HepG2 (cell line): ENCODE measurements around the gene EHBP1. TPM values are rescaled to one million over a fixed set of nuclear protein-coding genes. Genes with fewer than 3 reads are reported as not detected.

Source experiments
- ATAC-seq: fragments of 200-7000 bp; cut with Tn5 transposase; 3 replicates; pipeline ENCODE4 v1.9.1; 2020; ENCODE audit warnings: mild to moderate bottlenecking, moderate library complexity
- BruUV-seq: library from RNA; stranded (reverse); fragments of 400-500 nt; replicated peaks from 2 replicates; lab custom pipeline; 2021; lab: Mats Ljungman, UMichigan
- CTCF ChIA-PET: fragments of 300-600 bp; formaldehyde crosslinking; extraction: SDS; loops from one replicate; lab custom pipeline; 2021; ENCODE audit warnings: low total read pairs, inconsistent platforms, low intra/inter-chr PET ratio; lab: Yijun Ruan, JAX
- POLR2A ChIA-PET: fragments of 350-600 bp; sonication (Branson Sonifier 250); formaldehyde crosslinking; loops from one replicate; lab custom pipeline; 2020; ENCODE audit warnings: antibody characterized with exemption, inconsistent platforms; lab: Yijun Ruan, JAX
- DNase-seq: peaks from one replicate; pipeline ENCODE4 v3.0.0-alpha.2; 2015; ENCODE audit warnings: low spot score
- FAIRE-seq: peaks from 3 replicates; lab custom pipeline; 2011; peaks lifted over from hg19 to GRCh38; lab: Jason Lieb, UNC
- H2AFZ ChIP-seq: one replicate; pipeline ENCODE4 v1.6.1; 2011; ENCODE audit warnings: low read length, inconsistent platforms
- H3K27ac ChIP-seq: fragments of 300-600 bp; 3 replicates; pipeline ENCODE4 v1.8.0; 2011; ENCODE audit warnings: mixed run types, mild to moderate bottlenecking, mixed read lengths, low read length, inconsistent platforms; ENCODE audit not compliant: insufficient read depth; ENCODE audit errors: extremely low read length
- H3K27me3 ChIP-seq, 2 experiments: fragments of 200-600 bp in 1 of 2; 2 replicates in 1 of 2; 3 replicates in 1 of 2; pipeline versions ENCODE4 v1.6.0 to v1.8.0; 2011; ENCODE audit warnings: low read length in 2 of 2, mild to moderate bottlenecking in 2 of 2, moderate library complexity in 2 of 2, inconsistent platforms in 1 of 2; ENCODE audit not compliant: insufficient read depth in 2 of 2, control insufficient read depth in 1 of 2
- H3K36me3 ChIP-seq, 2 experiments: fragments of 200-600 bp in 1 of 2; replicated peaks in 1 of 2; 2 replicates in 1 of 2; 3 replicates in 1 of 2; pipeline versions ENCODE4 v1.5.1 to v1.8.0; 2011; ENCODE audit warnings: low read length in 2 of 2, inconsistent platforms in 1 of 2; ENCODE audit not compliant: insufficient read depth in 2 of 2, control insufficient read depth in 1 of 2
- H3K4me1 ChIP-seq: 2 replicates; pipeline ENCODE4 v1.5.1; 2012; ENCODE audit warnings: low read length, inconsistent platforms; ENCODE audit not compliant: insufficient read depth
- H3K4me2 ChIP-seq: 2 replicates; pipeline ENCODE4 v1.6.0; 2011; ENCODE audit warnings: low read depth, low read length, inconsistent platforms
- H3K4me3 ChIP-seq, 3 experiments: fragments of 200-600 bp in 1 of 3; sonication (generic), shearing (Covaris generic) in 1 of 3; replicated peaks in 1 of 3; 2 replicates each; pipeline ENCODE4 v1.5.1; 2011 to 2016; ENCODE audit warnings: low read length in 3 of 3, inconsistent platforms in 2 of 3, low read depth in 2 of 3, mild to moderate bottlenecking in 2 of 3, control low read depth in 1 of 3, mixed read lengths in 1 of 3; ENCODE audit not compliant: insufficient read depth in 1 of 3
- H3K79me2 ChIP-seq: one replicate; pipeline ENCODE4 v1.6.1; 2011; ENCODE audit warnings: low read length, inconsistent platforms; ENCODE audit not compliant: insufficient read depth
- H3K9ac ChIP-seq: 2 replicates; pipeline ENCODE4 v1.6.0; 2011; ENCODE audit warnings: mild to moderate bottlenecking, low read depth, low read length, inconsistent platforms; ENCODE audit not compliant: insufficient read depth
- H3K9me3 ChIP-seq: 2 replicates; pipeline ENCODE4 v1.5.1; 2012; ENCODE audit warnings: mild to moderate bottlenecking, low read length
- H4K20me1 ChIP-seq: 2 replicates; pipeline ENCODE4 v1.6.0; 2011; ENCODE audit warnings: inconsistent platforms, mild to moderate bottlenecking, low read length, moderate library complexity; ENCODE audit not compliant: insufficient read depth
- ADNP ChIP-seq: sonication (generic); formaldehyde crosslinking; IDR thresholded peaks from 2 replicates; pipeline ENCODE4 v1.4.0; 2020; ENCODE audit warnings: missing genetic modification reagents
- CBX5 ChIP-seq: sonication (generic); formaldehyde crosslinking; IDR thresholded peaks from 2 replicates; pipeline ENCODE4 v1.4.0; 2020; ENCODE audit warnings: missing genetic modification reagents, borderline replicate concordance
- CEBPB ChIP-seq: IDR thresholded peaks from 2 replicates; pipeline ENCODE4 v1.6.1; 2011; ENCODE audit warnings: low read depth, low read length, improper control_type of control experiment, borderline replicate concordance
- CEBPG ChIP-seq: IDR thresholded peaks from 2 replicates; pipeline ENCODE4 v1.6.1; 2016
- FOSL2 ChIP-seq: sonication (generic); formaldehyde crosslinking; IDR thresholded peaks from 2 replicates; pipeline ENCODE4 v1.4.0; 2020; ENCODE audit warnings: missing genetic modification reagents
- HOXA9 ChIP-seq: sonication (generic); formaldehyde crosslinking; IDR thresholded peaks from 2 replicates; pipeline ENCODE4 v1.8.1; 2022; ENCODE audit warnings: missing genetic modification reagents, mild to moderate bottlenecking, moderate library complexity, borderline replicate concordance
- NFRKB ChIP-seq: fragments of 450-650 bp; IDR thresholded peaks from 2 replicates; pipeline ENCODE4 v1.6.1; 2017
- NRL ChIP-seq: sonication (generic); formaldehyde crosslinking; IDR thresholded peaks from 2 replicates; pipeline ENCODE4 v1.5.0; 2020; ENCODE audit warnings: missing genetic modification reagents, mild to moderate bottlenecking, moderate library complexity, borderline replicate concordance
- POGZ ChIP-seq: sonication (generic); formaldehyde crosslinking; IDR thresholded peaks from 2 replicates; pipeline ENCODE4 v1.4.0; 2020; ENCODE audit warnings: mild to moderate bottlenecking, missing genetic modification reagents
- REXO4 ChIP-seq: sonication (generic); formaldehyde crosslinking; IDR thresholded peaks from 2 replicates; pipeline ENCODE4 v1.8.0; 2022; ENCODE audit warnings: missing genetic modification reagents, mild to moderate bottlenecking, borderline replicate concordance
- TEAD3 ChIP-seq: optimal IDR thresholded peaks from 2 replicates; pipeline ENCODE3; 2016; ENCODE audit warnings: borderline replicate concordance
- ZFAT ChIP-seq: sonication (generic); formaldehyde crosslinking; conservative IDR thresholded peaks from 2 replicates; pipeline ENCODE4 v1.8.1; 2023; ENCODE audit warnings: missing genetic modification reagents, inconsistent platforms
- ZMYM3 ChIP-seq: sonication (generic); formaldehyde crosslinking; IDR thresholded peaks from 2 replicates; pipeline ENCODE4 v1.5.1; 2020; ENCODE audit warnings: mild to moderate bottlenecking, missing genetic modification reagents
- ZNF225 ChIP-seq: sonication (generic); formaldehyde crosslinking; IDR thresholded peaks from 2 replicates; pipeline ENCODE4 v1.4.0; 2020; ENCODE audit warnings: mild to moderate bottlenecking, missing genetic modification reagents
- ZNF281 ChIP-seq: sonication (generic); formaldehyde crosslinking; IDR thresholded peaks from 2 replicates; pipeline ENCODE4 v1.4.0; 2020; ENCODE audit warnings: missing genetic modification reagents, borderline replicate concordance
- ZNF563 ChIP-seq: sonication (generic); formaldehyde crosslinking; IDR thresholded peaks from 2 replicates; pipeline ENCODE4 v1.8.0; 2022; ENCODE audit warnings: mild to moderate bottlenecking, moderate library complexity, missing genetic modification reagents
- ZNF766 ChIP-seq: sonication (generic); formaldehyde crosslinking; IDR thresholded peaks from 2 replicates; pipeline ENCODE4 v1.5.0; 2020; ENCODE audit warnings: missing genetic modification reagents, borderline replicate concordance
- ZNF770 ChIP-seq: sonication (generic); formaldehyde crosslinking; IDR thresholded peaks from 2 replicates; pipeline ENCODE4 v1.5.0; 2020; ENCODE audit warnings: mild to moderate bottlenecking, missing genetic modification reagents
- ZNF792 ChIP-seq: IDR thresholded peaks from 2 replicates; pipeline ENCODE4 v1.6.1; 2016
- ZSCAN9 ChIP-seq: IDR thresholded peaks from 2 replicates; pipeline ENCODE4 v1.6.1; 2016; ENCODE audit warnings: borderline replicate concordance
- WGBS: methylation state at CpG from one replicate; pipeline ENCODE4 v1.1.6; 2017; ENCODE audit warnings: low lambda C conversion rate; 5-methylcytosine and 5-hydroxymethylcytosine counted together
- in situ Hi-C: cut with HindIII; loops from 2 replicates; pipeline ENCODE4 v1.10.0; 2017; ENCODE audit warnings: low pct_unique_long_range_greater_than_20kb; ENCODE audit not compliant: extremely low pct_ligation_motif_present
- intact Hi-C: fragments of 100-400 bp; cut with micrococcal nuclease; formaldehyde crosslinking; loops from one replicate; pipeline ENCODE4 v1.10.0; 2022; ENCODE audit not compliant: unreplicated experiment
- polyA plus RNA-seq, 8 experiments: library from polyadenylated mRNA; depleted of rRNA in 3 of 8; stranded (reverse) in 7 of 8; unstranded in 1 of 8; fragments of >200 nt; fragmentation: Illumina TruSeq in 4 of 8; extraction: Trizol in 4 of 8; gene quantifications; 2 replicates each; pipeline versions ENCODE4 v1.2.1 to v1.2.3, GENCODE V29; 2011 to 2016; ENCODE audit warnings: low read depth in 4 of 8, missing spikeins in 1 of 8, mixed read lengths in 1 of 8; ENCODE audit not compliant: insufficient read depth in 1 of 8
- total RNA-seq, 5 experiments: library from RNA; depleted of rRNA; stranded (reverse); fragments of >200 nt; fragmentation: Illumina TruSeq; extraction: Trizol; gene quantifications; 2 replicates each; pipeline ENCODE4 v1.2.3, GENCODE V29; 2016; ENCODE audit warnings: low read depth in 1 of 5
- TF ChIP-seq, protein P1 (sequence below): IDR thresholded peaks from 2 replicates; pipeline ENCODE4 v1.6.1; 2016; ENCODE audit warnings: mild to moderate bottlenecking

Gene EHBP1
- total and polyA plus RNA-seq, 2 of the 13 experiments (the other 11 are each of a cell fraction or from before 2014, with no cell fraction given) = 93.5 to 146 TPM

DNA sequence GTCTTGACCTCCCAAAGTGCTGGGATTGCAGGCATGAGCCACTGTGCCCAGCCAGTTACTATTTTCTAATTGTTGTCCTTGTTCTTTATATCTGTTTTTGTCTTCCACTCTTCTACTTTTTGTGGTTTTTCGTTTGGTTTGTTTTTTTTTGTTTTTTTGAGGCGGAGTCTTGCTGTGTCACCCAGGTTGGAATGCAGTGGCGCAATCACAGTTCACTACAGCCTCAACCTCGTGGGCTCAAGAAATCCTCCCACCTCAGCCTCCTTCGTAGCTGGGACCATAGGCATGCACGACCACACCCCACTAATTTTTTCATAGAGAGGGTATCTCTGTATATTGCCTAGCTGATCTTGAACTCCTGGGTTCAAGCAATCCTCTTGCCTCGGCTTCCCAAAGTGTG is 100.7 kb downstream of the EHBP1 start:
- WGBS = 96% methylated on average over 7 of the region's 7 CpGs
- peaks cover 80% of the 10 kb centered on the region for H3K79me2 ChIP-seq
- no peak for FAIRE-seq
- DNase-seq = no peak
- no peaks in the 10 kb centered on the region for H3K27me3 ChIP-seq
- H3K36me3 ChIP-seq = peaks cover 12 to 39% of the 10 kb centered on the region in 2 experiments
- H3K9me3 ChIP-seq = no peaks in the 10 kb centered on the region
- intact Hi-C loops (no loop called here), in situ Hi-C loops (no loop called here)
- no peaks in the 10 kb centered on the region for H3K4me1 ChIP-seq
- H3K4me3 ChIP-seq = no peak overlapping the region
- no peak overlapping the region for H3K27ac ChIP-seq
- no TSS peak for BruUV-seq
- no peak overlapping the region for H2AFZ ChIP-seq
- POLR2A ChIA-PET = no interaction called here
- CTCF ChIA-PET = no interaction called here
- no peak for ATAC-seq
- no peak overlapping the region for H3K4me2 ChIP-seq
- H4K20me1 ChIP-seq = peaks cover 47% of the 10 kb centered on the region
- no peak overlapping the region for H3K9ac ChIP-seq
- no peak for TF ChIP-seq ZSCAN9
- TF ChIP-seq ZNF563 (CRISPR knock-in tag) = no peak
- no peak for TF ChIP-seq REXO4 (CRISPR knock-in tag)
- TF ChIP-seq FOSL2 (CRISPR knock-in tag) = peak; percentile 59
- 0 out of 2 replicates have a peak, but pooled peaks have one; percentile 21 for TF ChIP-seq ZMYM3 (CRISPR knock-in tag)
- TF ChIP-seq ADNP (CRISPR knock-in tag) = no peak
- TF ChIP-seq ZFAT (CRISPR knock-in tag) = no peak
- TF ChIP-seq ZNF281 (CRISPR knock-in tag) = no peak
- TF ChIP-seq NRL (CRISPR knock-in tag) = no peak
- no peak for TF ChIP-seq NFRKB
- 0 out of 2 replicates have a peak, but pooled peaks have one; percentile 14 for TF ChIP-seq CEBPG (CRISPR knock-in tag)
- peak; percentile 53; the same call in 1 of the 2 replicates for TF ChIP-seq POGZ (CRISPR knock-in tag)
- TF ChIP-seq ZNF225 (CRISPR knock-in tag) = no peak
- peak; percentile 44; the same call in 1 of the 2 replicates for TF ChIP-seq CBX5 (CRISPR knock-in tag)
- no peak for TF ChIP-seq ZNF766 (CRISPR knock-in tag)
- peak; percentile 75 for TF ChIP-seq CEBPB
- TF ChIP-seq ZNF770 (CRISPR knock-in tag) = peak; percentile 92
- TF ChIP-seq, protein P1, sequence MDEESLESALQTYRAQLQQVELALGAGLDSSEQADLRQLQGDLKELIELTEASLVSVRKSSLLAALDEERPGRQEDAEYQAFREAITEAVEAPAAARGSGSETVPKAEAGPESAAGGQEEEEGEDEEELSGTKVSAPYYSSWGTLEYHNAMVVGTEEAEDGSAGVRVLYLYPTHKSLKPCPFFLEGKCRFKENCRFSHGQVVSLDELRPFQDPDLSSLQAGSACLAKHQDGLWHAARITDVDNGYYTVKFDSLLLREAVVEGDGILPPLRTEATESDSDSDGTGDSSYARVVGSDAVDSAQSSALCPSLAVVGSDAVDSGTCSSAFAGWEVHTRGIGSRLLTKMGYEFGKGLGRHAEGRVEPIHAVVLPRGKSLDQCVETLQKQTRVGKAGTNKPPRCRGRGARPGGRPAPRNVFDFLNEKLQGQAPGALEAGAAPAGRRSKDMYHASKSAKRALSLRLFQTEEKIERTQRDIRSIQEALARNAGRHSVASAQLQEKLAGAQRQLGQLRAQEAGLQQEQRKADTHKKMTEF (CRISPR knock-in tag) = no peak
- no peak for TF ChIP-seq ZNF792 (CRISPR knock-in tag)
- TF ChIP-seq TEAD3 = peak; percentile 34
- no peak for TF ChIP-seq HOXA9 (CRISPR knock-in tag)
